Measurements from ENCODE around the gene MAML2. TPM values are rescaled to one million over a fixed set of nuclear protein-coding genes. Genes with fewer than 3 reads are reported as not detected.

MAML2 gene
- total RNA-seq, 2 experiments from 2014 or later, result 23.9 to 37.1 TPM

GRCh38 chr11:96241331-96241841 lies 101.6 kb downstream of the MAML2 start:
- Mint-ChIP-seq H3K4me3 (no peak overlapping the region), H3K27ac (peak overlapping the region; percentile 47), H3K9me3 (ENCODE audit: low read depth) (no peaks in the 10 kb centered on the region), H3K27me3 (no peaks in the 10 kb centered on the region), H3K4me1 (peaks cover 47% of the 10 kb centered on the region), H3K36me3 (ENCODE audit: low read depth) (peaks cover 3% of the 10 kb centered on the region)
- no peak for DNase-seq
- intact Hi-C loops (cut with DNase I, micrococcal nuclease), result loop anchor here (5.0 kb wide), 2 partner anchors 404 to 449 kb away; partner anchors contain the start of gene CEP57 (in 1 of the 2)
- ChIA-PET CTCF (interaction anchor here (1.8 kb wide), 1 partner anchor 15 kb away, joined by 10 read pairs; no protein-coding TSS in a partner anchor), POLR2A (interaction anchor here (1.1 kb wide), 1 partner anchor 52 kb away, joined by 3 read pairs; no protein-coding TSS in a partner anchor)
- no peak for ATAC-seq

GRCh38 chr11:96238563-96239135 lies 104.3 kb downstream of the MAML2 start:
- Mint-ChIP-seq H3K36me3 (ENCODE audit: low read depth) (peaks cover 9% of the 10 kb centered on the region), H3K4me3 (no peak overlapping the region), H3K4me1 (peaks cover 52% of the 10 kb centered on the region), H3K27ac (no peak overlapping the region), H3K9me3 (ENCODE audit: low read depth) (no peaks in the 10 kb centered on the region), H3K27me3 (no peaks in the 10 kb centered on the region)
- no peak for DNase-seq
- intact Hi-C loops (cut with DNase I, micrococcal nuclease), result loop anchor here (5.0 kb wide), 2 partner anchors 226 to 401 kb away; no protein-coding TSS in a partner anchor
- ChIA-PET POLR2A (interaction anchor here (1.0 kb wide), 1 partner anchor 52 kb away, joined by 4 read pairs; no protein-coding TSS in a partner anchor), CTCF (interaction anchor here (0.8 to 5.8 kb wide), 18 partner anchors 11 to 227 kb away, joined by 3 to 38 read pairs (median 3); partner anchors contain the start of gene MAML2)
- ATAC-seq, result no peak

GRCh38 chr11:96237766-96238266 lies 105.2 kb downstream of the MAML2 start:
- ChIA-PET POLR2A (interaction anchor here (1.0 kb wide), 1 partner anchor 51 kb away, joined by 4 read pairs; no protein-coding TSS in a partner anchor), CTCF (interaction anchor here (0.9 to 5.8 kb wide), 16 partner anchors 9 to 226 kb away, joined by 3 to 38 read pairs (median 3); partner anchors contain the start of gene MAML2)
- no peak overlapping the region for H3K4me3 Mint-ChIP-seq
- no peaks in the 10 kb centered on the region for H3K27me3 Mint-ChIP-seq
- peaks cover 49% of the 10 kb centered on the region for H3K4me1 Mint-ChIP-seq
- ATAC-seq, result no peak
- intact Hi-C loops (cut with DNase I, micrococcal nuclease), result loop anchor here (5.0 kb wide), 2 partner anchors 226 to 401 kb away; no protein-coding TSS in a partner anchor
- DNase-seq, result no peak
- H3K36me3 Mint-ChIP-seq (ENCODE audit: low read depth), result peaks cover 13% of the 10 kb centered on the region
- H3K27ac Mint-ChIP-seq, result no peak overlapping the region
- H3K9me3 Mint-ChIP-seq (ENCODE audit: low read depth), result no peaks in the 10 kb centered on the region

- H3K9me3 Mint-ChIP-seq (ENCODE audit: low read depth), result no peaks in the 10 kb centered on the region
- ChIA-PET POLR2A (interaction anchor here (0.7 to 1.7 kb wide), 8 partner anchors 31 to 180 kb away, joined by 3 to 12 read pairs (median 4); no protein-coding TSS in a partner anchor), CTCF (interaction anchor here (0.9 to 5.8 kb wide), 7 partner anchors 11 to 180 kb away, joined by 3 to 38 read pairs (median 6); partner anchors contain the start of gene MAML2)
- H3K27ac Mint-ChIP-seq, result peak overlapping the region; percentile 78
- DNase-seq (peak; percentile 86), ATAC-seq (peak; percentile 98)
- intact Hi-C loops (cut with DNase I, micrococcal nuclease), result loop anchor here (1.0 to 5.0 kb wide), 7 partner anchors 11 to 398 kb away; no protein-coding TSS in a partner anchor
- peak overlapping the region; percentile 45 for H3K4me3 Mint-ChIP-seq
- H3K36me3 Mint-ChIP-seq (ENCODE audit: low read depth), result peaks cover 29% of the 10 kb centered on the region
- peaks cover 53% of the 10 kb centered on the region for H3K4me1 Mint-ChIP-seq
- H3K27me3 Mint-ChIP-seq, result no peaks in the 10 kb centered on the region
Observed at GRCh38 chr11:96235751-96236150, 107.2 kb downstream of the MAML2 start.

GRCh38 chr11:96234866-96235441 lies 108.0 kb downstream of the MAML2 start:
- no peak for ATAC-seq
- Mint-ChIP-seq H3K4me3 (peak overlapping the region; percentile 45), H3K4me1 (peaks cover 58% of the 10 kb centered on the region), H3K9me3 (ENCODE audit: low read depth) (no peaks in the 10 kb centered on the region), H3K36me3 (ENCODE audit: low read depth) (peaks cover 29% of the 10 kb centered on the region), H3K27me3 (no peaks in the 10 kb centered on the region), H3K27ac (peak overlapping the region; percentile 78)
- POLR2A ChIA-PET, result interaction anchor here (0.6 to 1.7 kb wide), 7 partner anchors 30 to 179 kb away, joined by 3 to 12 read pairs (median 4); no protein-coding TSS in a partner anchor
- intact Hi-C loops (cut with DNase I, micrococcal nuclease), result loop anchor here (1.0 to 5.0 kb wide), 6 partner anchors 36 to 398 kb away; no protein-coding TSS in a partner anchor
- DNase-seq, result no peak
- CTCF ChIA-PET, result interaction anchor here (0.7 to 5.8 kb wide), 4 partner anchors 46 to 179 kb away, joined by 3 to 38 read pairs (median 5); partner anchors contain the start of genes CCDC82, JRKL and MAML2

GRCh38 chr11:96232132-96232531 lies 110.9 kb downstream of the MAML2 start:
- Mint-ChIP-seq H3K4me3 (no peak overlapping the region), H3K27me3 (no peaks in the 10 kb centered on the region), H3K4me1 (peaks cover 86% of the 10 kb centered on the region), H3K9me3 (ENCODE audit: low read depth) (no peaks in the 10 kb centered on the region), H3K36me3 (ENCODE audit: low read depth) (peaks cover 44% of the 10 kb centered on the region), H3K27ac (no peak overlapping the region)
- intact Hi-C loops (cut with DNase I, micrococcal nuclease), result no loop called here
- ChIA-PET POLR2A (interaction anchor here (1.1 kb wide), 1 partner anchor 26 kb away, joined by 11 read pairs; no protein-coding TSS in a partner anchor), CTCF (interaction anchor here (0.6 to 1.2 kb wide), 3 partner anchors 11 to 240 kb away, joined by 3 to 8 read pairs (median 4); no protein-coding TSS in a partner anchor)
- ATAC-seq (no peak), DNase-seq (no peak)

GRCh38 chr11:96230686-96231085 lies 112.3 kb downstream of the MAML2 start:
- Mint-ChIP-seq H3K9me3 (ENCODE audit: low read depth) (no peaks in the 10 kb centered on the region), H3K27me3 (no peaks in the 10 kb centered on the region), H3K4me1 (peaks cover 89% of the 10 kb centered on the region), H3K4me3 (no peak overlapping the region), H3K36me3 (ENCODE audit: low read depth) (peaks cover 44% of the 10 kb centered on the region), H3K27ac (peak overlapping the region; percentile 18)
- ChIA-PET POLR2A (no interaction called here), CTCF (no interaction called here)
- DNase-seq, result no peak
- intact Hi-C loops (cut with DNase I, micrococcal nuclease), result no loop called here
- no peak for ATAC-seq

- CTCF ChIA-PET, result interaction anchor here (0.6 to 1.6 kb wide), 5 partner anchors 15 to 128 kb away, joined by 3 to 4 read pairs (median 4); no protein-coding TSS in a partner anchor
- DNase-seq (no peak), ATAC-seq (peak; percentile 84)
- Mint-ChIP-seq H3K36me3 (ENCODE audit: low read depth) (peaks cover 47% of the 10 kb centered on the region), H3K27me3 (no peaks in the 10 kb centered on the region), H3K27ac (peak overlapping the region; percentile 88), H3K4me3 (peak overlapping the region; percentile 56), H3K9me3 (ENCODE audit: low read depth) (no peaks in the 10 kb centered on the region), H3K4me1 (peaks cover 89% of the 10 kb centered on the region)
- intact Hi-C loops (cut with DNase I, micrococcal nuclease), result loop anchor here (2.0 kb wide), 3 partner anchors 17 to 41 kb away; no protein-coding TSS in a partner anchor
- POLR2A ChIA-PET, result interaction anchor here (0.7 kb wide), 1 partner anchor 16 kb away, joined by 3 read pairs; no protein-coding TSS in a partner anchor
Observed at GRCh38 chr11:96229354-96229977, 113.5 kb downstream of the MAML2 start.

- DNase-seq, result no peak
- intact Hi-C loops (cut with DNase I, micrococcal nuclease), result loop anchor here (2.0 kb wide), 3 partner anchors 16 to 40 kb away; no protein-coding TSS in a partner anchor
- ChIA-PET CTCF (interaction anchor here (0.6 to 1.6 kb wide), 4 partner anchors 10 to 113 kb away, joined by 3 to 4 read pairs (median 4); no protein-coding TSS in a partner anchor), POLR2A (no interaction called here)
- H3K27me3 Mint-ChIP-seq, result no peaks in the 10 kb centered on the region
- peaks cover 90% of the 10 kb centered on the region for H3K4me1 Mint-ChIP-seq
- no peak overlapping the region for H3K4me3 Mint-ChIP-seq
- H3K27ac Mint-ChIP-seq, result peak overlapping the region; percentile 88
- no peaks in the 10 kb centered on the region for H3K9me3 Mint-ChIP-seq (ENCODE audit: low read depth)
- ATAC-seq, result no peak
- H3K36me3 Mint-ChIP-seq (ENCODE audit: low read depth), result peaks cover 48% of the 10 kb centered on the region
Observed at GRCh38 chr11:96228910-96229309, 114.1 kb downstream of the MAML2 start.

GRCh38 chr11:96228473-96228891 lies 114.5 kb downstream of the MAML2 start:
- ATAC-seq, result no peak
- peaks cover 46% of the 10 kb centered on the region for H3K36me3 Mint-ChIP-seq (ENCODE audit: low read depth)
- intact Hi-C loops (cut with DNase I, micrococcal nuclease), result loop anchor here (2.0 kb wide), 3 partner anchors 16 to 40 kb away; no protein-coding TSS in a partner anchor
- no peaks in the 10 kb centered on the region for H3K9me3 Mint-ChIP-seq (ENCODE audit: low read depth)
- no peak for DNase-seq
- CTCF ChIA-PET, result interaction anchor here (0.6 to 1.6 kb wide), 8 partner anchors 9 to 114 kb away, joined by 3 to 4 read pairs (median 4); no protein-coding TSS in a partner anchor
- no peaks in the 10 kb centered on the region for H3K27me3 Mint-ChIP-seq
- peak overlapping the region; percentile 88 for H3K27ac Mint-ChIP-seq
- POLR2A ChIA-PET, result no interaction called here
- peaks cover 88% of the 10 kb centered on the region for H3K4me1 Mint-ChIP-seq
- H3K4me3 Mint-ChIP-seq, result no peak overlapping the region

All from activated CD4-positive, alpha-beta T cell treated with anti-CD3 and anti-CD28 coated beads for 36 hours (primary cell).